Measurements from ENCODE around the gene HPDL. TPM values are rescaled to one million over a fixed set of nuclear protein-coding genes. Genes with fewer than 3 reads are reported as not detected.
"Not testable (repeated sequence)": the region's sequence is repeated elsewhere in the genome, so short reads cannot be mapped to it uniquely, and the experiment has no call there.

Gene HPDL
- total RNA-seq = 0.17 TPM

DNA sequence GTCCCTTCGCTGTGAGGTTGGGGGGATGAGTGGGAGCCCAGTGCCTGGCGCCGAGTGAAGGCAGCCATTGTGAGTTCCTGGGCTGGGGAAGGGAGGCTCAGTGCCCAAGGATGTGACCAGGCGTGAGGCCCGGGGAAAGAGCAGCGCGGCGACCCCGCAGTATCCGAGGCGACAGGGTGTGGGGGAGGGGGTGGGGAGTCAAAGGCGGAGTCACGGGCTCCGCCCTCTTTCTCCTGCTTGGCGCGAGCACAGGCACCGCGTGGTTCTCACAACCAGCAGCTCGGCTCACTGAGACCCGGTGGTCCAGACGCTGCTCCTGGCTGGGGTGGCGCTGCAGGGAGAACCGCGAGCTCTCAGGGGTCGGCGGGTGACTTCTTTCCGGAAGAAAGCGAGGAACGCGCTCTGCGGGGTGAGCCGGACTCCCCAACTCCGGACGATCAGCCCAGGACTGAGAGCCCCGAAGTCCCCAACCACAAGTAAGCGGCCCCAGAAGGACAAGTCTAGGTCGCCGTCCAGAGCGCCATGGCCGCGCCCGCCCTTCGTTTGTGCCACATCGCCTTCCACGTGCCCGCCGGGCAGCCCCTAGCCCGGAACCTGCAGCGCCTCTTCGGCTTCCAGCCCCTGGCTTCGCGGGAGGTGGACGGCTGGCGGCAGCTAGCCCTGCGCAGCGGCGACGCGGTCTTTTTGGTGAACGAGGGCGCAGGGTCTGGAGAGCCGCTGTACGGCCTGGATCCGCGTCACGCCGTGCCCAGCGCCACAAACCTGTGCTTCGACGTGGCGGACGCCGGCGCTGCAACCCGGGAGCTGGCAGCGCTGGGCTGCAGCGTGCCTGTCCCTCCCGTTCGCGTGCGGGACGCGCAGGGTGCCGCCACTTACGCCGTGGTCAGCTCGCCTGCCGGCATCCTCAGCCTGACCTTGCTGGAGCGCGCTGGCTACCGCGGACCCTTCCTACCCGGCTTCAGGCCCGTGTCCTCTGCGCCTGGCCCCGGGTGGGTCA lies at the start of gene HPDL:
Gene HPDL, plus strand, starts transcription at position 269 of the 997 bp plus-strand sequence. Its CDS starts 254 bp downstream, at position 523.
- DNase-seq (ENCODE audit: low spot score) = peak; percentile 42

DNA sequence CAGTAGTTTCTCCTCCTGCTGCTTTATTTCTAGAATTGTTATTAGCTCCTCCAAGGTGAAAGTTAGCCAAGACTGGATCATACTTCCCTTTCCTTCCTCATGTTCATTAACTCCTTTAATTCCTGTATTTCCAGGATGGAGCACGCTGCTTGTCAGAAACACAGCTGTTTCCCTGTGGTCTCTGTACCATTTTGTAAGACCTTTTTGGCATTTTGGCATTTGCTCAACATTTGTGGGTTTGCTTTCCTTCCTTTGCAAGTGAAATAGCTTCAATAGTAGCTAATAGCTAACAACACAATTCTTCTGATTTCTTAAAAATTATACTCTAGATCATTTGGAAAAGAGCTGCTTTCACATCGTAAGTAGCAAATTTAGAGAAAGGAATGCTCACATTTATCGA lies 44.3 kb upstream of the HPDL start:
- no peak for DNase-seq (ENCODE audit: low spot score)

DNA sequence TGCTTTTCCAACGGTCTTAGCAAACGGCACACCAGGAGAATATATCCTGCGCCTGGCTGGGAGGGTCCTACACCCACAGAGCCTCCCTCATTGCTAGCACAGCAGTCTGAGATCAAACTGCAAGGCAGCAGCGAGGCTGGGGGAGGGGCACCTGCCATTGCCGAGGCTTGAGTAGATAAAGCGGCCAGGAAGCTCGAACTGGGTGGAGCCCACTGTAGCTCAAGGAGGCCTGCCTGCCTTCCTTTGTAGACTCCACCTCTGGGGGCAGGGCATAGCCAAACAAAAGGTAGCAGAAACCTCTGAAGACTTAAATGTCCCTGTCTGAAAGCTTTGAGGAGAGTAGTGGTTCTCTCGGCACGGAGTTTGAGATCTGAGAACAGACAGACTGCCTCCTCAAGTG lies 41.8 kb upstream of the HPDL start:
- peak; percentile 0 for DNase-seq (ENCODE audit: low spot score)

DNA sequence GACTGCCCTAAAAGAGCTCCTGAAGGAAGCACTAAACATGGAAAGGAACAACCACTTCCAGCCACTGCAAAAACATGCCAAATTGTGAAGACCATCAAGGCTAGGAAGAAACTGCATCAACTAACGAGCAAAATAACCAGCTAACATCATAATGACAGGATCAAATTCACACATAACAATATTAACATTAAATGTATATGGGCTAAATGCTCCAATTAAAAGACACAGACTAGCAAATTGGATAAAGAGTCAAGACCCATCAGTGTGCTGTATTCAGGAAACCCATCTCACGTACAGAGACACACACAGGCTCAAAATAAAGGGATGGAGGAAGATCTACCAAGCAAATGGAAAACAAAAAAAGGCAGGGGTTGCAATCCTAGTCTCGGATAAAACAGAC lies 40.2 kb upstream of the HPDL start:
- DNase-seq (ENCODE audit: low spot score) = not testable (repeated sequence)

DNA sequence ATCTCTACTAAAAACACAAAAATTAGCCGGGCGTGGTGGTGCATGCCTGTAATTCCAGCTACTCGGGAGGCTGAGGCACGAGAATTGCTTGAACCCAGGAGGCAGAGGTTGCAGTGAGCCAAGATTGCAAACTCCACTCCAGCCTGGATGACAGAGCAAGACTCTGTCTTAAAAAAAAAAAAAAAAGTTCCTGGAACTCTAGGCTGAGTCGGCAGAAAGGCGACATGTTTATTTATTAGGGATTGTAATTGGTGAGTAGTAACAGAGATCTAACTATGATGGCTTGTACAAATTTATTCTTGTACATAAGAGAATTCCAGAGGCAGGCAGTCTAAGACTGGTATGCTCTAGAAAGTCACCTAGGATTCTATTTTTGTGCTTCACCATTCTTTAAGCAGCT lies 35.7 kb upstream of the HPDL start:
- not testable (repeated sequence) for DNase-seq (ENCODE audit: low spot score)

DNA sequence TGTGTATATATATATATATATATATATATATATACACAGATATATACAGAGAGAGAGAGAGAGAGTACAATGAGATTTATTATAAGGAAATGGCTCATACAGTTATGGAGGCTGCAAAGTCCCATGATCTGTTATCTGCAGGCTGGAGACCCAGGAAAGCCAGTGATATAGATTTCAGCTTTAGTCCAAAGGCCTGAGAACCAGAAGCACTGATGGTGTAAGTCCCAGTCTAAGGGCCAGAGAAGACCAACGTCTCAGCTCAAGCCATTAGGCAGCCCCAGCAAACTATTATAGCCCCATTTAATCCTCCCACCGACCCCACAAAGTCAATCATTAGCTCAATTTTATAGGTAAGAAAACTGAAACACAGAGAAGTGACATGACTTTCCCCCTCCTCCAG lies 35.0 kb upstream of the HPDL start:
- DNase-seq (ENCODE audit: low spot score) = no peak

DNA sequence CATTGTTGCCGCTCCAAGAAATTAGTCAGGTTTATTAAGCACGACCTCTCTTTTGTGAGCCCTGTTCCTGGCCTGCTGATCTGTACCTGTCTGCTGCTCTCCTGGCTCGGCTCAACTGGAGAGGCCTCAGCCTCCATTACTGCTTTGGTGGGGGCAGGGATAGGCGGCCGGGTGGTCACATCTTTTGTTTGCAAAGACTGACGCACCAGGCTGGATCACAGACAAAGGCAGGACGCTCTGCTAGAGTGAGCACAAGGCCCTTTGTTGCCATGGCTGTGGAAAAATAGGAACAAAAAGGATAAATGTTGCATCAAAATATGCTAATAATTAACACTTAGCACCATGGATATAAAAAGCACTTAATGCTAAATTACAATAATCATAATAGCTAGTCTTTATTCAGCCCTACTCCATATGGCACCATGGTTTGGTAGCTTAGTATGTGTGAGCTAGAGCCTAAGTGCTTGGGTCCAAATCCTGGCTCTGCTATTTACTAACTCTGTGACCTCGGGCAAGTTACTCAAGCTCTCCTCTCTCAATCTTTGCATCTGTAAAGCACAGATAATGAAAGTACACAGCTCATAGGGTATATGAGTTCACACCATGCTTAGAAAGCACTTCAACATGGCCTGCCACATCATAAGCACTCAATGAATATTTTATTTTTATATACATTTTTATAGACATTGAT lies 28.9 kb upstream of the HPDL start:
- DNase-seq (ENCODE audit: low spot score) = no peak

DNA sequence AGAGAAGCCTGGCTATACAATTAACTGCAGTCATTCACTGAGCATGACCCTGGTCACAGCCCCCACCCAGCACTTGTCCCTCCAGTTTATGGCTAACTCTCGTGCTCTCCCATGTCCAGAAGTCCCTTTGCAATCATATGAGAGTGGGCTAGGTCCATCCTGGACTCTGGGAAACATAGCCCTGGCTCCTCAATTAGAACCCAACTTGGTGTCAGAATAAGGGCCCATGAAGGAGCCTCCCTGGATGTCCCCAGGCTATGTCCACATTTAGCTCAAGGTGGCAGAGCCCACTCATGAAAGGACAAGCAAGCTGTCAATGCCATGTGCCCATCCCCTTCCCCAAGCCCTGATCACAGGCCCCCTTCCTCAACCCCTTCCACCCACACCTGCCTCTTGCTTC lies 27.4 kb upstream of the HPDL start:
- DNase-seq (ENCODE audit: low spot score) = no peak

DNA sequence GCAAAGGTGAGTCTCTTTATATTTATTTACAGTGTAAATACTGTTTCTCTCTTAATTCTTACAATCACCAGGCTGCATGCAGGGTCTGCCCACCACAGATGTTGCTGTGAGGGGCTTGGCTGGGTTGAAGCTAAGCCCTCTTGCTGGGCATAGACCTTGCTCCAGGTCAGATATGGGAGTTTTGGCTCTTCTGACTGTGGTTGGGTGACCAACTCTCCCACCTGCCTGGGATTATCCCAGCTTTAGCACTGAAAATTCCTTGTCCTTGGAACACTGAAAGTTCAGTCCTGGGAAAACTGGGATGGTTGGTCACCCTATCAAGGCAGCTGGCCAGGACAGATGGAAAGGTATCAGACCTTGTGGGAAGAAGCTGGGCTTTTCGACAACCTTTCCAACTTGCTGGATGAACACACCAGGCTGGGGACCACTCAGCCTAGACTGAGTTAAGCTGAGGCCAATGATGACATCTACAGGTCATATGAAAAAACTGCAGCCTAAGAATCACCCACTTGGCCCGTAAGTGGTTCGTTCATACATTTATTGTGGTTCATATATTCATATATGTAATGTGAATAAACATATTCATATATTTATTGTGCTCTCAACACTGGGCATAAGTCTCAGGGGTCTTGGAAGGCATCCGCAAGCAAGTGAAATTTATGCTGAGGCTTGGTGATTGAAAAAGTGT lies 26.6 kb upstream of the HPDL start:
- peak; percentile 28 for DNase-seq (ENCODE audit: low spot score)

DNA sequence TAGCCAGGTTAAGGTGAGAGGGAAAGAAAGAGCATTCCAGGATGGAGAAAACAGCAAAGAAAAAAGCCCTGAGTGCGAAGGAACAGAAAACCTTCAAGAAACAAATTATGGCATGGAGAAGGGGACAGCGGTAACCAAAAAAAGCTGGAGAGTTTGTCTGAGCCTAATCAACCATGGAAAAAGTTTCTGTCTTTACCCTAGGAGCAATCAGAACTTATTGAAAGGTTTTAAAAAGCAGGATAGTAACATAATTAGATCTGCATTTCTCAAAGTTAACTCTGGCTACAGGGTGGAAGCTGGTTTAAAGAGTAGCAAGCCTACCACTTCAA lies 26.1 kb upstream of the HPDL start:
- DNase-seq (ENCODE audit: low spot score) = no peak

DNA sequence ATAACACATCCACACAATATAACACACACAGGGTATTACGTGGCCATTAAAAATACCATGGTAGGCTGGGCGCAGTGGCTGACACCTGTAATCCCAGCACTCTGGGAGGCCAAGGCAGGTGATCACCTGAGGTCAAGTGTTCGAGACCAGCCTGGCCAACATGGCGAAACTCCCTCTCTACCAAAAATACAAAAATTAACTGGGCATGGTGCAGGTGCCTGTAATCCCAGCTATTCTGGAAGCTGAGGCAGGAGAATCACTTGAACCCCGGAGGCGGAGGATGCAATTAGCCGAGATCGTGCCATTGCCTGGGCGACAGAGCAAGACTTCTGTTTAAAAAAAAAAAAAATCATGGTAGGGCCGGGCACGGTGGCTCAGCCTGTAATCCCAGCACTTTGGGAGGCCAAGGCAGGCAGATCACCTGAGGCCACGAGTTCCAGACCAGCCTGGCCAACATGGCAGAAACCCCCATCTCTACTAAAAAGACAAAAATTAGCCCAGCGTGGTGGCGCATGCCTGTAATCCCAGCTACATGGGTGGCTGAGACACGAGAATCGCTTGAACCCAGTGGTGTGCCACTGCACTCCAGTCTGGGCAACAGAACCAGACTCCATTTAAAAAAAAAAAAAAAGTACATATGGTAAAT lies 24.1 kb upstream of the HPDL start:
- no peak for DNase-seq (ENCODE audit: low spot score)

DNA sequence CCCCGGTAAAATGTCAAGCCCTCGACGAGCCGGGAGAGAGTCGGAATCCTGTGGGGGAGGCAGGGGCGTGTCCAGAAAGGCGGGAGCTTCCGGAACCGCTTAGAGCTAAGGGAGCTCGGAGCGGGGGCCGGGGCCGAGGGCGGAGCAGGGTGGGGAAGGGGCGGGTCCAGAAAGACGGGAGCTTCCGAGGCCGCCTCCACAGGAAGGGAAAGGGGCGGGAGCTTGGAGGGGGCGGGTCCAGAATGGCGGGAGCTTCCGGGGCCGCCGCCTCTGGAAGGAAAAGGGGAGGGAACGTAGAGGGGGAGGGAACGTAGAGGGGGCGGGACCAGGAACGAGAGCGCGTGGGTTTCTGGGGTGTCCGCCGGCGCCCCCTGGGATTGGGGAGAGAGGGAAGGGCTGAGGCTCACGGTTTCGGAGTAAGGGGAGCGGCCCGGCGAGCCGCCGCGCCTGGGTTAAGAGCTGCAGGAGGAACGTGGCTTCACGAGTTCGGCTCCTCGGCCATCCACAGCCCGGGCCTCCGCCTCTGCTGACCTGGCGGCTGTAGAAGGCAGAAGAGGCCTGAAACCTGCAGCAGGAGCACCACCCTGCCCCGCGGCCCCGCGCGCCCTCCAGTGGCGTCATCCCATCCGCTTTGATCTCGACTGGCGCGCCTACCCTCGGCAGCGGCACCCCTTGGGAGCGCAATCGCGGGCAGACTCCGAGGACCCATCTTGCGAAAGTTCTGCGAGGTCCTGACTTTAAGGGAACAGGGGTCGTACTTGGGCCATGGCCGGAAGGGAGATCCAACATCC lies 23.0 kb upstream of the HPDL start:
- peak; percentile 99 for DNase-seq (ENCODE audit: low spot score)

DNA sequence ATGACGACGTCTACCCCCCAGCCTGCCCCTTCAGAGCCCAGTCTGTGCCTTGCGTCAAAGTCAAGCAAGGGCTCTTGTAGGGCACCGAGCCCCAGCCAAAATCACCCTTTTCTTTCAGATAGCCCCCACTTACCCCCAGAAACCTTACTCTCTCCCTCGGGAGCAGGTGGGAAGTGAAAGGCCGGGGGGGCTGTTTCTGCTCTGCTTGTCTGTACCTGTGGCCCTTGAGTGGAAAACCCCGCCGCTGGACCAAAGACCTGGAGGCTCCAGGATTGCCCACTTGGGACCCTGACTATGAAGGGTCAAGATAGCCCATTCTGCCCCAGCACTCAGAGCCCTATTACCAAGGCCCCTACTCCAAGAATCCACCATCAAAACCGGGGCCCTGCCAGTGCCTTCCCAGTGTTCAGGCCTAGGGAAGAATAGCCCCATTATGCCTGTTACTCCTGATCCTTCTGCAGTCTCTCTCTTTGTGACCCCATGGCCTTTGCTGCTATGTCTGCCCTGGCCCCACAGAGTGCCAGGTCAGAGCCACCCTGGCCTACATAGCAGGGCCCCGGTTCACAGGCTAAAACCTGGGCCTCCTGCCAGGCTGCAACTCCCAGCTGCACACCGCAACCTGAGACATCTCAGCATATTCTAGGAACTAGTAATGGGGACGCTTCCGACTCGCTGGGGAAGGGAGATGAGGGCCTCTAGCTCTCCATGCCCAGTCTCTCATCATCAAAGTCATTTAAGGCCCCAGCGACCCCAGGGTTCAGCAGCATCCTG lies 22.2 kb upstream of the HPDL start:
- DNase-seq (ENCODE audit: low spot score) = no peak

DNA sequence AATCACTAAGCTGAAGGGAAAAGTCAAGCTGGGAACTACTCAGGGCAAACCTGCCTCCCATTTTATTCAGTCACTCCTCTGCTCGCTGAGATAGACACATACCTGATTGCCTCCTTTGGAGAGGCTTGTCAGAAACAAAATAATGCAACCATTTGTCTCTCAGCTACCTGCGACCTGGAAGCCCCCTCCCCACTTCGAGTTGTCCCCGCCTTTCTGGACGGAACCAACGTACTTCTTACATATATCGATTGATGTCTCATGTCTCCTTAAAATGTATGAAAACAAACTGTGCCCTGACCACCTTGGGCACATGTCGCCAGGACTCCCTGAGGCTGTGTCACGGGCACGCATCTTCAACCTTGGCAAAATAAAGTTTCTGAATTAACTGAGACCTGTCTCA lies 21.5 kb upstream of the HPDL start:
- DNase-seq (ENCODE audit: low spot score) = no peak

DNA sequence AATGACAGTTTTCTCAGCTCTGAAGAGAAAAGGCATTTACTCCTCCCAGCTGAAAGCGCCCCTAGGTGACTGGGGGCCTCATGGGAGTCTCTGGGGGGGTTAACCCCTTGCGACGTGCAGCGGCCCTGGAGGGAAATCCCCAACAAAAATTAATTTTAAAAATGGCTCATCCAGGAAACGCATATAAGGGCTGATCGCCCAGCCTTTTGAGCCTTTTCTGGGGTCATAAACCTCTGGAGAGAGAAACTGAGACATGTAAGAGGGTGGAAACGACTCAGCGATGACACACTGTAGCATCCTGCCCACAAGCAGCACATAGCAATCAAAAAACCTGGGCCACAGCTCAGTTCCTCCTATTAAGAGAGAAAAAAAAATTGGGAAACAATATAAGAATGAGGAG lies 20.4 kb upstream of the HPDL start:
- no peak for DNase-seq (ENCODE audit: low spot score)

DNA sequence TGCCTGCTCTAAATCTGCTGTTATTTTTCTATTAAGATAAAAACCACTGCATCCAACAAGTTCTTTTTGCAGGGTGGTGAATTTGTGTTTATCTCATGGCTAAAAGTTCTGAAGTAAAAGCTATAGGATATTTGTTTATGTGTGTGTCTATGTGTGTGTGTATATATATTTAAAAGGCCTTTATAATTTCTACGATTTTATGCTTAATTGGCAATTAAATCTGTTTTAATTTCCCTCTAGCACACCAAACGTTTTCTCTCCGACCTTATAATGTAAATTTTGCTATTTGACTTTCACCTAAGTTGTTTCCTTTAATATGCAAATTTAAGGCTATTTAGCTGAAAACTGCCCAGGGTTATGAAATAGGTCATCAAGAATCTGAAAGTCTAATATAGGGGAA lies 19.8 kb upstream of the HPDL start:
- DNase-seq (ENCODE audit: low spot score) = no peak

DNA sequence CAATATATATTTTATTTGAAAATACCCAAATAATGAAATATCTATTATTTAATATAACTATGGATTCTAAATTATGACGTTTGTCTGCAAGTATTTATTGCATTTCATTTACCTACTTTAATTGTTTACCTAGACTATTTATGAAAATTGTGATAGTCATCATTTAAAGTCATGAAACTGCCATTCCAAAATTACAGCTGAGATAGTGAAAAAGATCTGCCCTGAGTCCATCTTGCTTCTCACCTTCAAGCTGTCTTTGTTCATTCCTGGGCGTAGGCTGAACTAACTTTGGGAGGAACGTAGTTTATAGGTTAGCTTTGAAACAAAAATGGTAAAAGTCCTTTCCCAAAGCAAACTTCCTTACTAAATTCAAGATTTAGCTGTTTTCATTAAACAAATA lies 12.4 kb upstream of the HPDL start:
- DNase-seq (ENCODE audit: low spot score) = no peak

DNA sequence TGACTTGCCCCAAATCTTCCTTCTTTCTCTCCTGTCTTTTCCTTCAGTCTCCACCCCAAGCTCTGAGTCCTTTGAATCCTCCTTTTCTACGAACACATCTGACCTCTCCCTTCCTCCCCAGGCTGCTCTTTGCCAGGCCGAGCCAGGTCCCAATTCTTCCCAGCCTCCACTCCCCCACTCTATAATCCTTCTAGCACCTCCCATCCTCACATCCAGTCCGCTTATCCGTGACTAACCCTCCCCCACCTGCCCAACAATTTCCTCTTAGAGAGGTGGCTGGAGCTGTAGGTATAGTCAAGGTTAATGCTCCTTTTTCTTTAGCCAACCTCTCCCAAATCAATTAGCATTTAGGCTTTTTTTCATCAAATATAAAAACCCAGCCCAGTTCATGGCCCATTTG lies 9.5 kb upstream of the HPDL start:
- no peak for DNase-seq (ENCODE audit: low spot score)

DNA sequence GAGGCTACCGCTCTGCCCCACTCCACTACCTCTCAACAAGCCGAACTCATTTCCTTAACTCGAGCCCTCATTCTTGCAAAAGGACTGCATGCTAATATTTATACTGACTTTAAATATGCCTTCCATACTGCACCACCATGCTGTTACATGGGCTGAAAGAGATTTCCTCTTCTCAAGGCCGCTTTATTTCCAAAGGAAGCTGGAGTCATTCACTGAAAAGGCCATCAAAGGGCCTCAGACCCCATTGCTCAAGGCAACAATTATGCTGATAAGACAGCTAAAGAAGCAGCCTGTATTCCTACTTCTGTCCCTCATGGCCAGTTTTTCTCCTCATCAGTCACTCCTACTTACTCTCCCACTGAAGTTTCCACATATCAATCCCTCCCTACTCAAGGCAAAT lies 6.9 kb upstream of the HPDL start:
- DNase-seq (ENCODE audit: low spot score) = no peak

DNA sequence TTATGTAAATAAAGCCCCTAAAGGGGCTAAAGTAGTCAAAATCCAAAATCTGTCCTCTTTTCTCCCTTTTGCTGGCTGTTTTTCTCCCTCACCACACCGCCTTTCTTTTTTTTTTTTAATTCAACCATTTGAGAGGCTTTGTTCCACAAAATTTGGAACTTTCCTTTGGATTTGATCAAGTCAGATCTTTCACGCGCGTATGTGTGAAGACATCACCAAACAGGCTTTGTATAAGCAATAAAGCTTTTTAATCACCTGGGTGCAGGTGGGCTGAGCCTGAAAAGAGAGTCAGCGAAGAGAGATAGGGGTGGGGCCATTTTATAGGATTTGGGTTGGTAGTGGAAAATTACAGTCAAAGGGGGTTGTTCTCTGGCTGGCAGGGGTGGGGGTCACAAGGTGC lies 5.3 kb upstream of the HPDL start:
- DNase-seq (ENCODE audit: low spot score) = no peak

Data from mucosa of gallbladder (tissue), 1 donor.